Coronary artery (tissue), 2 donors: ENCODE results near the gene IL17RA.
A peak's percentile ranks its signal among the peaks of the same experiment; 100 is the strongest.

Source experiments
- DNase-seq: peaks from one replicate; pipeline ENCODE4 v3.0.0-alpha.2; 2017; ENCODE audit warnings: low spot score
- H3K27ac ChIP-seq, 2 donors: fragments of 200-600 bp; sonication (generic); one replicate each; pipeline ENCODE4 v1.5.1; 2016 to 2019
- H3K4me3 ChIP-seq: fragments of 200-600 bp; sonication (generic); 2 replicates; pipeline ENCODE4 v1.5.1; 2016; ENCODE audit warnings: mild to moderate bottlenecking, moderate library complexity
- TF ChIP-seq, protein P1 (sequence below): fragments of 200-600 bp; sonication (generic); IDR thresholded peaks from one replicate; pipeline ENCODE4 v1.5.1; 2019; ENCODE audit warnings: antibody characterized with exemption

Gene IL17RA

DNA sequence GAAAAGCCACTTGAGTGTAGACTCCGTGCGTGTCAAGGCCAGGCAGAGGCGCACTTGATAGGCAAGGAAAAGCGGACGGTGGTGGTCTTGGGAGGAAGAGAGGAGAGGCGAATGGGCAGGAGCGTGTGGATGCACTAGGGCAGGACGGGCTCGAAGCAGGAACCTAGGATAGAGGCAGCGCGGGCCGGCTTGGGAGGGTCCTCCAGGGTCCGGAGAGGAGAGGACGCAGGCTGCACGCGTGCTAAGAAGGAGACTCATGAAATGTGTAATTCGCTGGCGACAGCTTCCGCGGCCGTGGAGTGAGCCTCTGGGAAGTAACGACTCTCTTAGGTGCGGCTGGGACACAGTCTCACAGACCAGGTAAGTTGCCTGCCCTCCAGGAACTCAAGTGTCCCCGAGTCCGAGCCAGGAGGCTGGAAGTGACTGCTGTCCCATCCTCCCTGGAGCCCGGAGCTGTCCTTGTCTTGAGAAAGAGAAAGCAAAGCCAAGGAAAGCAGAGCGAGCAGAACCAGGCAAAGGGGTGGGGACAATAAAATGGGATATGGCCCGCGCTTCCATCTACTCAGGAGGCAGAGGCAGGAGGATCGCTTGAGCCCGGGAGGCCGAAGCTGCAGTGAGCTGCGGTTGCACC, 874 bp upstream of the IL17RA start:
- H3K4me3 ChIP-seq = peak overlapping the region; percentile 94

DNA sequence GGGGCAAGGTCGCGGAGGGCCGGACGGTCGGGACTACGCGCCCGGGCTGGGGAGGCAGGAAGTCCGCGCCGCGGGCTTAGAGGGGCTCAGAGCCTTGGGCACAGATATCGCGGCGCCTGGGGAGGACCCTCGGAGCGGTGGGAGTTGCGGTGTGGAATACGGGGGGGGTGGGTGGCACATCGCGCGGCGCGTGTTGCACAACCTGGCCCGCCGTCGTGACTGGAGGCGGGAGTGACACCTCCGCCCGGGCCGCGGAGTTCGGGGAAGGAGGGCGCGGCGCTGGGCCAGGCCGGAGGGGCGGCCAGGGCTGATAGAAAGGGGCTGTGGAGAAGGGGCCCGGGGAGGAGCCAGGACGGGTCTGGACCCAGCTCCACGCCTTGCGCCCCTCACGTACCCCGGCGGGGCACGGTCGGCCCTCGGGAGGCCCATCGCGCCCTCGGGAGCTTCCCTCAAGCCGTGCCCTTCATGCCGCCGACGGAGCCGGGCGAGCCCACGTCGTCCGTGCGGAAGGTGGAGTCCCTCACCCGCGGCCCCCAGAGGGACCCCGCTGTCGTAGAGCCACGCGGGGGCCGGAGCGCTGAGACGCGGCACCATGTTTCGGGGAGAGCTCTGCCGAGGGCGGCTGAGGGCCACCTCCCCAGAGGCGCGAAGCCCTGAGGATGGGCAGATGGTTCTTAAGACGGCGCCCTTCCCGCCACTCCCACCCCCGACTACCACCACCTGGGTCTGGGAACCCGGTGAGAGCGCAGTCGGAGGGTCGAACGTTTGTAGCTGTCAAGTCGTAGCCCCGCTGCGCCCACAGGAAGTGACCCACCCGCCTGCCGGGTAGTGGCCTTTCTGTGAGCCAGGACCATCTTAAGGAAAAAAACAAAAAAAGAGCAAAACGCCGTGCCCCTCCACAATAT, 729 bp downstream of the IL17RA start:
- H3K4me3 ChIP-seq = peak overlapping the region; percentile 94
- peak overlapping the region; percentile 84 to 95 for H3K27ac ChIP-seq
- TF ChIP-seq, protein P1, sequence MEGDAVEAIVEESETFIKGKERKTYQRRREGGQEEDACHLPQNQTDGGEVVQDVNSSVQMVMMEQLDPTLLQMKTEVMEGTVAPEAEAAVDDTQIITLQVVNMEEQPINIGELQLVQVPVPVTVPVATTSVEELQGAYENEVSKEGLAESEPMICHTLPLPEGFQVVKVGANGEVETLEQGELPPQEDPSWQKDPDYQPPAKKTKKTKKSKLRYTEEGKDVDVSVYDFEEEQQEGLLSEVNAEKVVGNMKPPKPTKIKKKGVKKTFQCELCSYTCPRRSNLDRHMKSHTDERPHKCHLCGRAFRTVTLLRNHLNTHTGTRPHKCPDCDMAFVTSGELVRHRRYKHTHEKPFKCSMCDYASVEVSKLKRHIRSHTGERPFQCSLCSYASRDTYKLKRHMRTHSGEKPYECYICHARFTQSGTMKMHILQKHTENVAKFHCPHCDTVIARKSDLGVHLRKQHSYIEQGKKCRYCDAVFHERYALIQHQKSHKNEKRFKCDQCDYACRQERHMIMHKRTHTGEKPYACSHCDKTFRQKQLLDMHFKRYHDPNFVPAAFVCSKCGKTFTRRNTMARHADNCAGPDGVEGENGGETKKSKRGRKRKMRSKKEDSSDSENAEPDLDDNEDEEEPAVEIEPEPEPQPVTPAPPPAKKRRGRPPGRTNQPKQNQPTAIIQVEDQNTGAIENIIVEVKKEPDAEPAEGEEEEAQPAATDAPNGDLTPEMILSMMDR = no peak
- DNase-seq = peak; percentile 76

More for the DNA sequence above, 874 bp upstream of the IL17RA start:
- peak; percentile 72 for DNase-seq
- TF ChIP-seq, protein P1 = no peak
- H3K27ac ChIP-seq = no peak overlapping the region

DNA sequence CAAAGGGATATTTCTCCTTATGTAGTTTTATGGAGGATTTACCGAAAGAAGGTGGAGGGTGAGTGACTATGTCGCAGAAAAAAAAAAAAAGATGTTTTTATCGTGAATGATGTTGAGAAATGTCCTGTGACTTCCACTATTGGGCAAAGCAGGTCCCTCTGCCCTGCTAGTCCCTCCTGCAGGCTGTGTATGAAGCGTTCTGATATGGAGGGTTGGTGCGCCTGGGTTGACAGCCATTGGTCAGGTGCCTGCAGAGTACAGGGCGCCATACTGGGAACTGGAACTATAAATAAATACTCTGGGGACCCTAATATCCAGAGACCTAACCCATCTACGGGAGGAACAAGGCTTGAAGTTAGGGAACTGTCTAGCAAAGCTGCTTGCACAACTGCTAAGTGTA, 1.5 kb downstream of the IL17RA start:
- peak overlapping the region; percentile 94 for H3K4me3 ChIP-seq
- DNase-seq = peak; percentile 70
- H3K27ac ChIP-seq = no peak overlapping the region
- TF ChIP-seq, protein P1 = no peak

DNA sequence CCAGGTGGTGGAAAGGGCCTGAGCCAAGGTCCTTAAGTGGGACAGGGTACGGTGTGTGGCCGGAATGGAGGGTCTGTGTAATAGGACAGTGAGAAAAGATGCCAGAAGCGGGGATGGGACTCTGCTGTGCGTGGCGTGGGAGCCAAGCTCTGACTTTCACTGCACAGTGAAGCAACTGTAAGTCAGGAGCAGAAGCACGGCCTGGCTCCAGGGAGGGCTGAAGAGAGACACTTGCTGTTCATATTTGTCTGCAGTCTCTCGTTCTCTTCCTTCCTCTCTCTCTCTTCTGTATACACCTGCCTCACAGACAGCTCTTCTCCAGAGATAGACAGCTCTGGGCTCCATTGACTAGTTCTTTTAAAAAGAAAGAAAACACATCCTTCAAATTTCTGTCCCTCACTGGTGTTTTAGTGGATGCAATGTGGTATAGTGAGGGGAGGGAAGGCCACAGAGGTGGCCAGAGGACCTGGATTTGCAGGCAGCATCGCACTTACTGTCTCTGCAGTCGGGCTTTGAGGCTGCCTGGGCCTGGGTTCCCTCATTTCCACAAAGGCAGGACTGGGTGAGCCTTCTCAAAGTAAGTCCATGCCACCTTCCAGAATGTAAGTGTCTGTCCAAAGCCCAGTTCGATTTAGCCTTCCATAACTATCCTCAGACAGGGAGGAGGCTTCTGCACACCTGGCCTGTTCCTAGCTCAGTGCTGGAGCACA, 2.1 kb downstream of the IL17RA start:
- peak; percentile 63 for DNase-seq
- Histone ChIP-seq H3K27ac (no peak overlapping the region), H3K4me3 (peak overlapping the region; percentile 94)
- TF ChIP-seq, protein P1 = no peak

DNA sequence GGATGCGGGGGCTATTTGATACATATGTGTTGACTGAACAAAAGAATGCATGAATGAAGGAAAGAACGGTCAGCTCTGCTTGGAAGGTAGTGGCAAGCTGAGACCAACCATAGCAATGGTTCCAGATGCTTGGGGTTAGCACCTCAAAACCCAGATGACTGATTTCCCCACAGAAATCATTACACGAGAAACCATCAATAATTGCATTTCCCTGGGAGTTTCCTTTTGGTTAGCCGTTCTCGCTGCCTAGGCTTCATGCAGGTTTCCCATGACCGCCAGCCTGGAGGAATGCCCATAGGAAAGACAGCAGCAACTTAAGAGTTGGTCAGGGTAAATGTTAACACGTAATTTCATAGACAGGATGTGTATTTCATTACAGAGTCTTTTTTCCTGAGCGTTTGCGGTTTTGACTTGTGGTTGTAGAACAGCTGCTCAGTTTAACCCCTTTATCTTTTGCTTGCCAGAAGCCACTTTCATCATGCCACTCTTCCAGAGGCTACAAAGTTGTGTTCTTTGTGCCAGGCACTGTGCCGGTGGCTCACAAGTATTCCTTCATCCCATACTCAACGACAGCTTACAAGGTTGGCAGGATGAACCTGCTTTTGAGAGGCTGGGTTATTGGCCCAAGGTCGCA, 2.8 kb downstream of the IL17RA start:
- Histone ChIP-seq H3K4me3 (peak overlapping the region; percentile 17), H3K27ac (no peak overlapping the region)
- peak; percentile 45 for DNase-seq
- TF ChIP-seq, protein P1 = no peak

DNA sequence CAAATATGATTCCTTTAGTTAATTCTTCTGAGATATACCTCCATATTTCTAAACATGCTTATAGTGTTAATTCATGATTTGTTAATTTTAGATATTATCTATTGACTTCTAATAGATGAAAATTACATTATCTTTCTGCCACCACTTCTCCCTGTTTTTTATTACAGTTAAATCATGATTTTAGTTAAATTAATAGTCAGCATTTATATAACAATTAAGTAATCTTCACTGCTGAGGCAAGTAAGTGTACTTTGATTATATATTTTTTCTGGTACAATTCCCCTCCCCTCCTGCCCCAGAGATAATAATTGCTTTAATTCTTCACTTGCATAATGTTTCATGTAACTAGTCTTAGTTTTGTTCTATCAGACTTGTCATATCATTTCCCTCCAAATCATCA, 5.8 kb downstream of the IL17RA start:
- TF ChIP-seq, protein P1 = no peak
- no peak for DNase-seq
- H3K27ac ChIP-seq = no peak overlapping the region
- H3K4me3 ChIP-seq = no peak overlapping the region
